Muscle layer of colon (tissue), 2 donors: ENCODE data around the gene PRRX1.

Experiments used
- H3K27ac ChIP-seq: one replicate; pipeline ENCODE4 v1.7.0; 2013; ENCODE audit warnings: low read depth, mild to moderate bottlenecking, low read length, moderate library complexity
- H3K27me3 ChIP-seq, 2 donors: one replicate each; pipeline ENCODE4 v1.7.0; 2013; ENCODE audit warnings: low read length in 2 of 2, mild to moderate bottlenecking in 2 of 2; ENCODE audit not compliant: insufficient read depth in 2 of 2, control insufficient read depth in 1 of 2
- H3K36me3 ChIP-seq: one replicate; pipeline ENCODE4 v1.7.0; 2013; ENCODE audit warnings: mild to moderate bottlenecking, low read length; ENCODE audit not compliant: insufficient read depth
- H3K4me1 ChIP-seq: one replicate; pipeline ENCODE4 v1.7.0; 2013; ENCODE audit warnings: mild to moderate bottlenecking, low read length; ENCODE audit not compliant: insufficient read depth
- H3K4me3 ChIP-seq, 2 donors: one replicate each; pipeline ENCODE4 v1.7.0; 2013; ENCODE audit warnings: low read length in 2 of 2, low read depth in 1 of 2, mild to moderate bottlenecking in 1 of 2, moderate library complexity in 1 of 2
- H3K9ac ChIP-seq: one replicate; pipeline ENCODE4 v1.7.0; 2013; ENCODE audit warnings: low read length
- H3K9me3 ChIP-seq: one replicate; pipeline ENCODE4 v1.7.0; 2013; ENCODE audit warnings: mild to moderate bottlenecking, low read length
- donor health status: abdominal sarcoma.
- donor health status: Adenocarcinoma of cecum.

Gene PRRX1

GRCh38 chr1:170695955-170696590 is 32.1 kb downstream of the PRRX1 start:
- no peak overlapping the region for H3K27ac ChIP-seq
- no peaks in the 10 kb centered on the region for H3K9me3 ChIP-seq
- no peaks in the 10 kb centered on the region for H3K27me3 ChIP-seq
- no peak overlapping the region for H3K4me3 ChIP-seq
- H3K9ac ChIP-seq: no peak overlapping the region
- H3K4me1 ChIP-seq: peaks cover 5% of the 10 kb centered on the region
- H3K36me3 ChIP-seq: no peaks in the 10 kb centered on the region

DNA sequence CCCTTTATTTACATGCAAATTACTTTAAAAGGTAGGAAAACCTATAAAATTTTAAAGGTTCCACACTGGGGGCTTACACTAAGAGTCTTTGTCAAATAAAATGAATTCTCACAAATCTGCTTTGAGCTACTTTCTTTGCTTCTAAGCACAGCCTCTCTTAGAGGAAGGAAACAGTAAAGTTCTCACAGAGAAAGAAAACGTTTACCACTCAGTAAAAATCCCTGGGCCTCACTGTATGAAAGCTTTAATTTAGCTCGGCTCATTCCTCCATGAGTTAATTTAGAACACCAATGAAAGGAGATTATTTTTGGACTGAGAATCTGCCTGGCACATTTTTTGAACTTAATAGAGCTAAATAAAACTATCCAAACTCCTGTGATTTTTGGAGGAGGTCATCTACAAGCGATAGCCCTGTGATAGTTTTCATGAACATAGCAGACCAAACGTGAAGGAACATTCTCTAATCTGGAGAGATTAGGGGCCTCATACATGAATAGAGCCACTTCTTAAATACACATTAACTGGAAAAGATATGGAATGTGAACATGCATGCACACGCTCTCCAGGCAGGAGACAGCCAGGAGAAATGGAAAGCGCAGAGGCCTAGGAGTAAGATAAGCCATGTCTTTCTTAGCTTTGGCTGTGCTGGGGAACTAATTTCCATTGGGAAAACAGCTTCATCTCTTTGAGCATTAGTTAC is 32.8 kb downstream of the PRRX1 start:
- Histone ChIP-seq H3K9ac (no peak overlapping the region), H3K27me3 (no peaks in the 10 kb centered on the region), H3K9me3 (no peaks in the 10 kb centered on the region), H3K27ac (no peak overlapping the region), H3K4me3 (no peak overlapping the region), H3K36me3 (no peaks in the 10 kb centered on the region), H3K4me1 (peaks cover 5% of the 10 kb centered on the region)

GRCh38 chr1:170697316-170697715 is 33.4 kb downstream of the PRRX1 start:
- no peak overlapping the region for H3K9ac ChIP-seq
- H3K27ac ChIP-seq: no peak overlapping the region
- no peaks in the 10 kb centered on the region for H3K9me3 ChIP-seq
- no peak overlapping the region for H3K4me3 ChIP-seq
- no peaks in the 10 kb centered on the region for H3K36me3 ChIP-seq
- no peaks in the 10 kb centered on the region for H3K27me3 ChIP-seq
- H3K4me1 ChIP-seq: peaks cover 5% of the 10 kb centered on the region

DNA sequence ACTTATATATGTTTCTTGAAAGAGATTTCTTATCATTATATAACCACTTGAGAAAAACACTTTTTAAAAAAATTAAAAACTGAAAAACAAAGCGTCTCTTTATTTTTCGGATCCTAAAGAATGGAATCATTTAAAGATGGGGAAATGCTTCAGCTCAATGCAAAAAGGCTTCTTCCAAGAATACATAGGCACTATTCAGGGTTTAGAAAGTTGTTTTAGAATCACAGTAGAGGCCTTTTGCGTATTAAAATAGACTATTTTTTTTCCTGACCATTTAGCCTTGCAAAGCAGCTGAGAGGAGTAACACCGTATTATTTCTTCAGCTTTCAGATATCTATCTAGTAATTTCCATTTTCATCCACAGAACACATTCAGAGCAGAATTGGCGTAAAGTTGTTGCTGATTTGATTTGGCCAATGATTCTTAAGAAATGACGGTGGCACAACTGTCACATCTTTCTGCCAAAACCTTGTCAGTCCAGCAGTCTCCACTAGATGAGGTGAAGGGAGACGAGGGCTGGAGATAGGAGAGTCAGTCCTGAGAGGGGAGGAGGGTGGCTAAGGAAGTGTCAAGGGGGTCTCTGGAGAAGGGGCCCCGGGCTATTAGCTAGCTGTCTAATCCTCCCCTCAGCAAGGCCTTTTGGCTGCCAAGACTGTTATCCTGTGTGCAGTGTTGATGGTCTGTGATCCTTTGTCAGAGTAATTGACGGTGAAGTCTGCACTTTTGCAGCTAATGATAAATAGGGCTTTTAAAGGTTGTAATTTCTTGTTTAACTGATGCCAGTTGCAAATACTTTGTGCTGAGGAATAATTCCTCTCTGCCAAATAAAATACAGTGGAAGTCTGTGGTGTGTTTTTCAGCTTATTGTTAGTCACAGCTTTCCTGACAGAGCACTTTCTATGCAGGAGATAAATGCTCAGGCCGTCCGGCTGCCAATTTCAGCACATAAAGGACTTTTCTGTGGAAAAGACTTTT is 34.7 kb downstream of the PRRX1 start:
- Histone ChIP-seq H3K27me3 (no peaks in the 10 kb centered on the region), H3K9ac (no peak overlapping the region), H3K27ac (no peak overlapping the region), H3K4me1 (no peaks in the 10 kb centered on the region), H3K36me3 (no peaks in the 10 kb centered on the region), H3K4me3 (no peak overlapping the region), H3K9me3 (no peaks in the 10 kb centered on the region)

DNA sequence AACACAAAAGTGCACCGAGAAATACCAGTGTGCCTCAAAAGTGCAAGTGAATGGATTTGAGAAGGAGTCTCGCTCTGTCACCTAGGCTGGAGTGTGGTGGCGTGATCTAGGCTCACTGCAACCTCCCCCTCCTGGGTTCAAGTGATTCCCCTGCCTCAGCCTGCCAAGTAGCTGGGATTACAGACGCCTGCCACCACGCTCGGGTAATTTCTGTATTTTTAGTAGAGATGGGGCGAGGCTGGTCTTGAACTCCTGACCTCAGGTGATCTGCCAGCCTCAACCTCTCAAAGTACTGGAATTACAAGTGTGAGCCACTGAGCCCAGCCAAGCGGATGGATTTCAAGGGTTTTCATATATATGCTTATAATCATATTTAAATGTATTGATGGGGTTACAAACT is 35.8 kb downstream of the PRRX1 start:
- no peaks in the 10 kb centered on the region for H3K4me1 ChIP-seq
- H3K9me3 ChIP-seq: no peaks in the 10 kb centered on the region
- H3K27me3 ChIP-seq: no peaks in the 10 kb centered on the region
- no peak overlapping the region for H3K4me3 ChIP-seq
- no peak overlapping the region for H3K9ac ChIP-seq
- no peak overlapping the region for H3K27ac ChIP-seq
- no peaks in the 10 kb centered on the region for H3K36me3 ChIP-seq

DNA sequence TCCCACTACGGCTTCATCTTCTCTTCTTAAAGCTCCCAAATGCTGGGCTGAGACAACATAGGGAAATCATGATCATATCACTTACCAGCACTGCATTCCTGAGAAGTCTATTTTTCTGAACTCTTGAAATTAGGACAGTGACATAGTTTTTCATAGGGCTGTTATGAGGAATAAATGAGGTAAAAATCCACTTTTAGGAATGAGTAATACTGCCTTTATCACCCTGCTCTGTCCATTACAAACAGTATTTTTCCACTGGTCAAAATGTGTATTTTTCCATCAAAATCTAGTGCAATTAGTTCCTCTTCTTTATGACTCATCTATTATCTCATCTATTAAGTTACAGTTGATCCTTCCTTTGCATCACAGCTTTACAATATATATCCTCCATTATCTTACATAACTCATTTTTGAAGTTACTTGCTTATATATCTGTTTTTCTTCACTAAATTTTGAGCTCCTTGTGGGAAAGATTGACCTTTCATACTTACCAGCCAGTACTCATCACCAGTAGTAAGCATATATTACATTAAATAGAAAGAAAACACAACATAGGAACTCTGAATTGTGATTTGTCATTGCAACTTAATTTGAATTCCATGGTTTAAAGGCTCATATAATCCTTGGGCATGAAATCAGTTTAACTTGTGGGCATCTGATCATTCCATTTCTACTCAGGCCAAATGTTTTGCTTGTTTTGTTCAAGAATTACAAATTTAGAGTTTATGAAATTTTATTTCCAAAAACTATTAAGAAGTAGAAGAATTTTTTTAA is 37.1 kb downstream of the PRRX1 start:
- no peaks in the 10 kb centered on the region for H3K4me1 ChIP-seq
- no peaks in the 10 kb centered on the region for H3K9me3 ChIP-seq
- H3K27me3 ChIP-seq: no peaks in the 10 kb centered on the region
- H3K9ac ChIP-seq: no peak overlapping the region
- no peak overlapping the region for H3K27ac ChIP-seq
- H3K4me3 ChIP-seq: no peak overlapping the region
- H3K36me3 ChIP-seq: no peaks in the 10 kb centered on the region

DNA sequence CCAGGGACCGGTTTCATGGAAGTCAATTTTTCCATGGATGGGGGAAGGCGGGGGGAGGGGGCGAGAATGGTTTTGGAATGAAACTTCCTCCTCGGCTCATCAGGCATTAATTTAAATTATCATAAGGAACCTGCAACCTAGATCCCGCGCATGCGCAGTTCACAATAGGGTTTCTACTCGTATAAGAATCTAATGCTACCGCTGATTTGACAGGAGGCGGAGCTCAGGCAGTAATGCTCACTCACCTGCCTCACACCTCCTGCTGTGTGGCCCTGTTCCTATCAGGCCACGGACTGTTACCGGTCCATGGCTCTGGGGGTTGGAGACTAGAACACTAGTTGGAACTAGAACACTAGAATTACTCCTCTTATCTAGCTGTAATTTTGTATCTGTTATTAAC is 38.0 kb downstream of the PRRX1 start:
- Histone ChIP-seq H3K27ac (no peak overlapping the region), H3K4me1 (no peaks in the 10 kb centered on the region), H3K9me3 (no peaks in the 10 kb centered on the region), H3K36me3 (no peaks in the 10 kb centered on the region), H3K4me3 (no peak overlapping the region), H3K9ac (no peak overlapping the region), H3K27me3 (no peaks in the 10 kb centered on the region)

GRCh38 chr1:170703591-170703990 is 39.7 kb downstream of the PRRX1 start:
- H3K27ac ChIP-seq: no peak overlapping the region

GRCh38 chr1:170704256-170704655 is 40.3 kb downstream of the PRRX1 start:
- H3K9me3 ChIP-seq: no peaks in the 10 kb centered on the region
- H3K9ac ChIP-seq: no peak overlapping the region
- H3K36me3 ChIP-seq: no peaks in the 10 kb centered on the region
- H3K27me3 ChIP-seq: no peaks in the 10 kb centered on the region
- H3K4me1 ChIP-seq: no peaks in the 10 kb centered on the region
- no peak overlapping the region for H3K27ac ChIP-seq
- no peak overlapping the region for H3K4me3 ChIP-seq

More at GRCh38 chr1:170703591-170703990, 39.7 kb downstream of the PRRX1 start:
- no peak overlapping the region for H3K4me3 ChIP-seq
- no peaks in the 10 kb centered on the region for H3K4me1 ChIP-seq
- no peak overlapping the region for H3K9ac ChIP-seq
- H3K36me3 ChIP-seq: no peaks in the 10 kb centered on the region
- H3K27me3 ChIP-seq: no peaks in the 10 kb centered on the region
- no peaks in the 10 kb centered on the region for H3K9me3 ChIP-seq

GRCh38 chr1:170705981-170706380 is 42.0 kb downstream of the PRRX1 start:
- Histone ChIP-seq H3K36me3 (no peaks in the 10 kb centered on the region), H3K4me3 (no peak overlapping the region), H3K4me1 (no peaks in the 10 kb centered on the region), H3K9ac (no peak overlapping the region), H3K27me3 (no peaks in the 10 kb centered on the region), H3K9me3 (no peaks in the 10 kb centered on the region), H3K27ac (no peak overlapping the region)

DNA sequence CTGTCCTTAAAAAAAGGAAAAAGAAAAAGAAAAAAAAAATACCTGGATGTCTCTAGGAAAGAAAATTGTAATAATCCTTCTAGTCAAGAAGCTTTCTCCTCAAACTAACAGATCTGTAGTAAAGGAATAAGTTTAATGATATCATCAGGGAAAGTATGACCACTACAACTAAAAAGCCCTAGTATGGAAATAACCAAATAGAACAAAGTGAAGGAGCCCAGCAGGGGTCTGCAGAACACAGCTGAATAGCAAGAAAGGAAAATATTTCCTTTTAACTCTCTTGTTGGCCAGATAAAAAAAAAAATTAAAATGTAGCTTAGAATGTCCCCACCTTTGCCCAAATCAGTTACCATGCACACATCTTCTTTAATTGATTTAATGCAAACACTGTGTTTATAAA is 43.2 kb downstream of the PRRX1 start:
- no peak overlapping the region for H3K27ac ChIP-seq
- no peaks in the 10 kb centered on the region for H3K36me3 ChIP-seq
- no peaks in the 10 kb centered on the region for H3K27me3 ChIP-seq
- H3K9ac ChIP-seq: no peak overlapping the region
- no peaks in the 10 kb centered on the region for H3K9me3 ChIP-seq
- no peaks in the 10 kb centered on the region for H3K4me1 ChIP-seq
- no peak overlapping the region for H3K4me3 ChIP-seq
